Measurements from ENCODE around the gene VAV1.
A peak's percentile ranks its signal among the peaks of the same experiment; 100 is the strongest.

The VAV1 gene, protein sequence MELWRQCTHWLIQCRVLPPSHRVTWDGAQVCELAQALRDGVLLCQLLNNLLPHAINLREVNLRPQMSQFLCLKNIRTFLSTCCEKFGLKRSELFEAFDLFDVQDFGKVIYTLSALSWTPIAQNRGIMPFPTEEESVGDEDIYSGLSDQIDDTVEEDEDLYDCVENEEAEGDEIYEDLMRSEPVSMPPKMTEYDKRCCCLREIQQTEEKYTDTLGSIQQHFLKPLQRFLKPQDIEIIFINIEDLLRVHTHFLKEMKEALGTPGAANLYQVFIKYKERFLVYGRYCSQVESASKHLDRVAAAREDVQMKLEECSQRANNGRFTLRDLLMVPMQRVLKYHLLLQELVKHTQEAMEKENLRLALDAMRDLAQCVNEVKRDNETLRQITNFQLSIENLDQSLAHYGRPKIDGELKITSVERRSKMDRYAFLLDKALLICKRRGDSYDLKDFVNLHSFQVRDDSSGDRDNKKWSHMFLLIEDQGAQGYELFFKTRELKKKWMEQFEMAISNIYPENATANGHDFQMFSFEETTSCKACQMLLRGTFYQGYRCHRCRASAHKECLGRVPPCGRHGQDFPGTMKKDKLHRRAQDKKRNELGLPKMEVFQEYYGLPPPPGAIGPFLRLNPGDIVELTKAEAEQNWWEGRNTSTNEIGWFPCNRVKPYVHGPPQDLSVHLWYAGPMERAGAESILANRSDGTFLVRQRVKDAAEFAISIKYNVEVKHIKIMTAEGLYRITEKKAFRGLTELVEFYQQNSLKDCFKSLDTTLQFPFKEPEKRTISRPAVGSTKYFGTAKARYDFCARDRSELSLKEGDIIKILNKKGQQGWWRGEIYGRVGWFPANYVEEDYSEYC

DNA sequence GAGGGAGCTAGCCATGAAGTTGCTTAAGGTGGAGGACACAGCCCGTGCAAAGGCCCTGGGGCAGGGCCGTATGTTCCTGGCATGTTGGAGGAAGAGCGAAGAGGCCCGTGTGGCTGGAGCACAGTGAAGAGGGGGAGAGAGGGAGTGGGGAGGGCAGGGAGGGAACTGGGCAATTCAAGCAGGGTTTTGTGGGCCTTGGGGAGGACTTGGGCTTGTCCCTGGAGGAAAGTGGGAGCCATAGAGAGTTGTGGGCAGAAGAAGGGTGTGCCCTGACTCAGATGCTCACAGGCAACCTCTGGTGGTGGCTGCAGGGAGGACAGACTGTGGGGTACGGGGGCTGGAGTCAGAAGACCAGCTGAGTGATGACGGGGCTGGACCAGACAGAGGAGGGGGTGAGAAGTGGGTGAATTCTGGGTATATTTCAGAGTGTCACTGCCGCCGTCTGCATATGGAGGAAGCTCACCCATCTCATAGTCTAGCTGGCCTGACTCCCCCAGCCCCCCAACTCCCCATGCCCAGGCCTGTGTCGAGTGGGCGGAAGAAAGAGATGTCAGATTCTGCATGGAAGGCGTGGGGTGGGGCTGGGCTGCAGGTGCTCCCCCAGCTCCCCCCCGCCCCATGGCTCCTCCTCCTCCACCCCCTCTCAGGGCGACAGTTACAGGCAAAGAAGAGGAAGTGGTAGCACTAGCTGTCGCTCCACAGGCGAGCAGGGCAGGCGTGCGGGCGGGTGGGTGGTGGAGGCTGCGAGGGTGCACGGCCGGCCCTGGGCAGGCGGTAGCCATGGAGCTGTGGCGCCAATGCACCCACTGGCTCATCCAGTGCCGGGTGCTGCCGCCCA is at the start of gene VAV1:
Gene VAV1, plus strand, starts transcription at position 681 of the 838 bp plus-strand sequence. Its CDS starts 100 bp downstream, at position 781.
- peak; percentile 71 for DNase-seq

DNA sequence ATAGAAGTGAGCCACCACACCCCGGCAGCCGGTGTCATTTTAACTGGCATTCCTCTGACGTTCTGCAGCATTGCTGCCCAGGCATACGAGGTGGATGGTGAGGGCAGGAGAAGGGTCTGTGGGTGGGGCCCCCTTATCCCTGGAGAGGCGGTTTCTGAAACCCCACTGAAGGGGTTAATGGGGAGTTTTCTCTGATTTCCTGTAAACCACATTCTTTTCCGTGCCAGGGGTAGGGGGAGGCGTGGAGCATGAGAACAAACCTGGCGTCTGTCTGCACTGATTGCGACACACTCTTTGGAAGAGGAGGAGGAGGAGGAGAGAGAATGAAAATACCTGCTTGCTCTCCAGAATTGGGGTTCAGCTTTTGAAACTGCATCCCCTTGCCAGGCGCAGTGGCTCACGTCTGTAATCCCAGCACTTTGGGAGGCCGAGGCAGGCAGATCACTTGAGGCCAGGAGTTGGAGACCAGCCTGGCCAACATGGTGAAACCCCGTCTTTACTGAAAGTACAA is 49.3 kb upstream of the VAV1 start:
- no peak for DNase-seq

DNA sequence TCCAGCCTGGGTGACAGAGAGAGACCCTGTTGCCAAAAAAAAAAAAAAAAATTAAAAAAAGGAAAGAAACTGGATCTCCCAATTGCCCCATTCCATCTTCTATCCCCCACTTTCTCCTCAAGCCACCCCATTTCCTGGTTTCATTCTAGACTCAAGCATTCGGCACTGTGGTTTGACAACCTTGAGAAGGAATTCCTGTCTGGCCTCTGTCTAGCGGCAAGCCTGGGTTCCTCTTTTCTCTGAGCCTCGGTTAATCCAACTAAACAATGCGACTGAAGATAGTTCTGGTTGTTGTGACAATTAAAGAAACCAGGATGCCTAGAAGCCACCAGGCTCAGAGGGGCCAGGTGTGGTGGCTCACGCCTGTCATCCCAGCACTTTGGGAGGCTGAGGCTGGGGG is 48.8 kb upstream of the VAV1 start:
- DNase-seq, result no peak

DNA sequence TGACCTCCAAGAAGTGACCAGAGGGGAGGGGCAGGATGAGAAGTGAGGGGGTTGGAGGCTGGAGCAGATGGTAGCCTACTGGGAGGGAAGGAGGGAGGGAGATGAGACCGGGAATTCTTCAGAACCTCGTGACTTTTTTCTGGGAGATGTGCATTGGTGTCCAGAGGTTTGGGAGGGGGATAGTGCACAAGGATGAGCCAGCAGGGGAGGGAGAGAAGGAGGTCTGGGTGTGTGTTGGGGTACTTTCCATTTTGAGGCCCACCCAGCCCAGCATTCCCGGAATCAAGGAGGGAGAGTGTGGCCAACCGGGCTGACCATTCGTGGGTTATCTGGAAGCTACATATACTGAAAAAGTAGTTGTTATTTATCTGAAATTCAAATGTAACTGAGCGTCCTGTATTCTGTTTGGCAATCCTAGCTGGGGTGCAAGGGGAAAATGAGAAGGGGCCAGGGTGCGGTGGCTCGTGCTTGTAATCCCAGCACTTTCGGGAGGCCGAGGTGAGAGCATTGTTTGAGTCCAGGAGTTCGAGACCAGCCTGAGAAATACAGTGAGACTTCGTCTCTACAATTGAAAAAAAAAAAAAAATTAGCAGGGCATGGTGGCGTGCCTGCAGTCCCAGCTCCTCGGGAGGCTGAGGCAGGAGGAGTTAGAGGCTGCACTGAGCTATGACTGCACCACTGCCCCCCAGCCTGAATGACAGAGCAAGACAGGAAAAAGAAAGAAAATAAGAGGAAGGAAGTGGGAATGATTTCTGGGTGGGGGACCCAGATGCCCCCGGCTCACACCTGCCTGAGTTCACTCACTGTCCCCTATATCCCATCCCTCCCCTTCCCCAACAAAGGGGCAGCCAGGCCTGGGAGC is 47.6 kb upstream of the VAV1 start:
- DNase-seq, result no peak

DNA sequence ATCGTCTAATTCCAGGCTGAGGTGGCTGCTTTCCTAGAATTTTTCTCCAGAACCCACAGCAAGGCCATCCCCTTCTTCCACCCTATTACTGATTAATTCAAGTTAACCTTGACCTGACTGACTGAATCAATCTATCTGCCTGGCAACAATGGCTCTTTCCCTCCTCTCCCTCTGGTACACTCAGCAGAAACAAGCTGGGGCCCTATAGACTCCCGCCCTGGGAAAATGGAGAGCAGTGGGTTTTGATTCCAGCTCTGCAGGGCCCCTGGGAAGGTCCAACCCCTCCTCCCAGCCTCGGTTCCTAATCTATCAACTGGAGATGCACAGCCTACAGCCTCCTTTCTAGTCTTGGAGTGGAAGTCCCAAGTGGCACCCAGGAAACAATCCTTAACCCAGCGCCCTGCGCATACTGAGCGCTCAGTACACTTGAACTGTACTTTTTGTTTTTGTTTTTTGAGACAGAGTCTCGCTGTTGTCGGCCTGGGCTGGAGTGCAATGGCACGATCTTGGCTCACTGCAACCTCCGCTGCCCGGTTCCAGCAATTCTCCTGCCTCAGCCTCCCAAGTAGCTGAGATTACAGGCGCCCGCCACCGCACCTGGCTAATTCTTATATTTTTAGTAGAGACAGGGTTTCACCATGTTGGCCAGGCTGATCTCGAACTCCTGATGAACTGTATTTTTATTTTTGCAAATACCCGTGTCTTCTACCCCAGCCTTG is 46.8 kb upstream of the VAV1 start:
- no peak for DNase-seq

DNA sequence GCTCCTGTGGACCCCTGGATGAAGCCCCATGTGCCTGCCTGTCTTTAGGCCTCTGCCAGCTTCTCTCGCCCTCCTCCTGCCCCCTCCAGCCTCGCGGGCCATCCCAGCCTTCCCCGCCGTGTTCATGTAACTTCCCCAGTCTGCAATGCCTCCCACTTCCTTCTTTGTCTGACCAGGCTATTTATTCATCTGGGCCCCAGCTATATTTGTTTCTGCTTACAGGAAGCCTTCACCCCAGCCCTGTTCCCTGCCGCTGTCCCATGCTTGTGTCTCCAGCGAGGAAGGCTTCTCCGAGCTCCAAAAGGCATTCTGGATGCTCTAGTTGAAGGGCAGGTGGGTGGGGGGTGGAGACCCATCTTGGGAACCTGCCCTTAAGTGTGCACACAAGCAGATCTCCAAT is 44.2 kb upstream of the VAV1 start:
- no peak for DNase-seq

DNA sequence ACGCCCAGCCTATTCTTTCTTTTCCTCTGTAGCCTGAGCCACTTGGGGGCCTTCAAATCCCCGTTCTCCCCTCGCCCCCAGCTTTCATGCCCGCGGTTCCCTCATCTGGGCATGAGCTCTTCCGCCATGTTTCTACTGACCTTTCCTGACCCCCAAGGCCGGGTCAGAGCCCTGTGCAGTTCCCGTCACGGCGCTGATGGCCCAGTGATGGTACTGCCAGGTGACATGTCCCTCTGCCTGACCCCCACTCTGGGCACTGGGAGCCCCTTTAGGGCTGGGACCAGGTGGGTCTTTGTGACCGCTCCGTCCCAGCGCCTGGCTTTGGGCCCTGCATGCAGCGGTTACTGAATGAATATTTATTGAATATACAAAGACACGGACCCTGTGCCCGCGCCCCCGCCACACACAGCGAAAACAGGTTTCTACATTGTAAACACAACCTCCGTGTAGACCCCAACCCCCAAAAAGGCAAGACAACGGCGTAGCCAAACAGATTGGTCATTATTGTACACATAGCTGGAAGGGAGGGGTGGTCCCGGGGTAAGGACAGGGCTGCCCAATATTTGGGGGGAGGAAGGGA is 42.8 kb upstream of the VAV1 start:
- no peak for DNase-seq

DNA sequence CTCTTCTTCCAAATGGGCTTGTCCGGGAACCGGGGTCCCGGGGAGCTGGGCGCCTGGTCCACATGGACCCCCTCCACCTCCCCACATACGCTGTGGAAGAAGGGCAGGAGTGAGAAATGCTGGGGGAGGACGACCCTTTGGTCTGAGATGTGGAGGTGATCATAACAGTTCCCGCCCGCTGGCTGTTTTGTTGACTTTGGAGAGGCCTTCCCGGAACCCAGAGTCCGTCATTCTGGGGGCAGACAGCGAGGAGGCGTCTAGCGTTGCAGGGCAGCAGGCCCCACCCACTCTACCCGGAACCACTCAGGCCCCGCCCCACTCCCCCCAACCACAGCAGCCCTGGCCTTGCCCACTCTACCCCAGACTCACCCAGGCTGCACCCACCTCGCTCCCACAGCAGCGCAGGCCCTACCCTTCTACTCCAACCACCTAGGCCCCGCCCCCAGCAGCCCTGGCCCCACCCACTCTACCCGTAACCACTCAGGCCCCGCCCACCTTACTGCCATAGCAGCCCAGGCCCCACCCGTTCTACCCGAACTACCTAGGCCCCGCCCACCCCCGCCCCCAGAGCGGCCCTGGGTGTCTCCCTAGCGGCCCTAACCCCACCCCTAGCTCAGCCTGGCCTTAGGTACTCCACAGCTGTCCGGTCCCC is 42.2 kb upstream of the VAV1 start:
- peak; percentile 80 for DNase-seq

DNA sequence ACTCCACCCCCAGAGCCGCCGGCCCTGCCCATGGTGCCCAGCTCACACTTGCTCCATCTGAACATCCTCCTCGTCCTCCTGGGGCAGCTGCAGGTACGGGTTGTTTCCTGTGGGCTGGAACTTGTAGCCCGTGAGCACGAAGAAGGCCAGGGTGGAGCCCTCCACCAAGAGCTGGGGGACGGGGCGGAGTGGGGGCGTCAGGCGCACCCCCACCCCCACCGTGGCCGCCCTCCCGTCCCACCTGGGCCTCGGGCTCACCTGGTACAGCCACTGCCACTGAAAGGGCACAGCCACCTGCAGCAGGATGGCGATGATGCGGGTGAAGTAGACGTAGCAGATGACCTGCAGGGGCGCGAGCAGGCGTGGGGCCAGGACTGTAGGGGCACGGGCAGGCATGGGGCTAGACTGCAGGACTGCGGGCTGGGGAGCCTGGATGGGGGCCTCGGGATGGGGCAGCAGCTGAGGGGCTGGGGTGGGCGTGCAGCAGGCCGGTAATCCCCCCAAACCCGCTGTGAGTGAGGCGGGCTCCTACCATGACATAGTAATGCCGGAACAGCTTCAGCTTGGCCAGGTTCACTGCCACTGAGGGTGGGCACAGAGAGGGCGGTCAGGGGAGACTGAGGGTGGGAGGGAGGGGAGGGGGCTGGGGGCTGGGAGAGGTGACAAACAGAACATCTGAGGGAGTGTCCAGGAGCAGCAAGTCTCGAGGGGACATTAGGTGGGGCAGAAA is 41.4 kb upstream of the VAV1 start:
- DNase-seq, result no peak

DNA sequence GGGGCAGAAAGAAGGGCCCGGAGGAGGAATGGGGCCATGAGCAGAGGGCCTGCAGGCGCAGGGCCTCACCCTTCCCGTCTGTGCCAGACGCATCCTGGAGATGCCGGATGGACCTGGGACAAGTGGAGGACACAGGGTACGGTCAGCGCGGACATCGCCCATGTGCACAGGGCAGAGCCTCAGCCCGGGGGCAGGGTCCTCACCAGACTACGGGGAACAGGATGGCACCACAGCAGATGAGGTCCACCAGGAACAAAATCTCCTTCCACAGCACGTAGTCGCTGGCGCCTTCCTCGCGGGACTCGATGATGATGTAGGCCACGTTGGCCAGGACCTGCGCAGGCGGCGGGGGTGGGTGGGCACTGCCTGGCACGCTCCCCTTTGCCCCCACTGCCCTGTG is 40.7 kb upstream of the VAV1 start:
- no peak for DNase-seq

DNA sequence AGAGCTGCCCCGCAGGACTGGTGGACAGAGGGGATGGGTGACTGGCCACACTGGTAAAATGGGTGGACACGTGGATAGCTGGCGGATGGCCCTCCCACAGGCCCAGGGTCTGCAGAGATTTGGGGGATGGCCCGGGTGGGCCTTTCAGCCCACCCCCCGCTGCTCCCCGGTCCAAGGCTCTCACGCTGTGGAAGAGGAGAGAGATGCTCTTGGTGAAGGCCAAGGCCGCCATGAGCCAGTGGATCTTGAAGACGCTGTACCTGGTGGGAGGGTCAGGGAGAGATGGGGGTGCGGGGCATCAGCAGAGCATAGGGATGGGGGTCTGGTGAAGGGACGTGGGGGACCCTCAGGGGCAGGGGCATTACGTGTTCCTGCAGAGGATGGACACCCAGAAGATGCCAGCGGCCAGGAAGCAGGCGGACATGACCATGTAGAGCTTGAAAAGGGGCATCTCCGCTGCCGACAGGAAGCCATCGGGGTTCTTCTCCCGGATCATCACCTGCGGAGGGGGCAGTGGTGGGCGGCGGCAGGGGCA is 39.6 kb upstream of the VAV1 start:
- DNase-seq, result no peak

DNA sequence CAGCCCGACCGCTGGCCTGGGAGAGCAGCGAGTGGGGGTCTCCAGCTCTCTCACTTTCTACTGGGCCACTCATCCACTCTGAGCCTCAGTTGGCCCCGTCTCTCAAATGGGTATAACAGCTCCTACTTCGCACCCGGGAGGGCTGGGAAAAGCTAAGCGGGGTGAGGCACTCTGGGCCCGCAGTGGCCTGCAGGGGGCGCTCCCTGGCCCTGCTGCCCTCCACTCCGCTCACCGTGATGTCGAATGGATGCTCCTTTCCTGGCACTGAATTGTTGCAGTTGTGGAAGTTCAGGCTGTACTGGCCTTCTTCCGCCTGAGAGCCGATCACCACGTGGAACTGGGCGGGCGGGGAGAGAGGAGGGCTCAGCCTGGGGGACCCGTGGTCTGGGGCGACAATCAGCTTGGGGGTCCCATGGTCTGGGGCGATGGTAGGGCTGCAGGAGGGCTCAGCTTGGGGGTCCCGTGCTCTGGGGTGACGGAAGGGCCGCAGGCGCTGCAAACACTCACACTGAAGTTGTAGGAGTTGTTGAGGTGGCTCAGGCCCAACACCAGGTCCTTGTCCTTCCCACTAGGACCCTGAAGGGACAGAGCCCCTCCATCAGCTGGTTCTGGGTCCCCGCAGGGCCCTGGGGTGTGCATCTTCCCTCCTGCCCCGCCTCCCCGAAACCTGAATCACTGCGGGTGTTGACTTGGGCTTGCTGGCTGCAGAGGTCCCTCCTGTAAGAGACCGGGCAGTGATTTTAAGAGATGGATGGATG is 39.0 kb upstream of the VAV1 start:
- DNase-seq, result no peak

DNA sequence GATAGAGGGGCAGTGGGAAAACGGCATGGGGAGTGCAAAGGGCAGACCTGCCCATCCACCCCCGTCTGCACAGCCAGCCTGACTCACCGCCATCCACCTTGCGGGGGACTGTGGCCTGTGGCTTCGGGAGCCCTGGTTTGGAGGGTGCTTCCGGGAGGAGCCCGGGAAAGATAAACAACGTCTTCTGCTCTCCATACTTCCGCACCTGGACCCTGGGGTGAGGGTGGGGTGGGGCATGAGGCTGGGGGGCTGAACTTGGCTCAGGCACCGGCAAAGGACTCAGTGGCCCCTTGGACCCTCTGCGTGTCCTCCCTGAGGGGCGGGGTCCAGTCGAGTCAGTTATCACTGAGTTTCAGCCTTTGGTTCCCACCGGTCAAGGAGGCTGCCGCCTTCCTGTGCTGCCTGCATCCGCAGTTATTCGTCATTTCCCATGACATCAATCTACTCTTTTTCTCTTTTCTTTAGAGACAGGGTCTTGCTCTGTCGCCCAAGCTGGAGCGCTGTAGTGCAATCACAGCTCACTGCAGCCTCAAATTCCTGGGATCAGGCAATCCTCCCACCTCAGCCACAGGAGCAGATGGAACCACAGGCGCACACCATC is 38.3 kb upstream of the VAV1 start:
- DNase-seq, result no peak

DNA sequence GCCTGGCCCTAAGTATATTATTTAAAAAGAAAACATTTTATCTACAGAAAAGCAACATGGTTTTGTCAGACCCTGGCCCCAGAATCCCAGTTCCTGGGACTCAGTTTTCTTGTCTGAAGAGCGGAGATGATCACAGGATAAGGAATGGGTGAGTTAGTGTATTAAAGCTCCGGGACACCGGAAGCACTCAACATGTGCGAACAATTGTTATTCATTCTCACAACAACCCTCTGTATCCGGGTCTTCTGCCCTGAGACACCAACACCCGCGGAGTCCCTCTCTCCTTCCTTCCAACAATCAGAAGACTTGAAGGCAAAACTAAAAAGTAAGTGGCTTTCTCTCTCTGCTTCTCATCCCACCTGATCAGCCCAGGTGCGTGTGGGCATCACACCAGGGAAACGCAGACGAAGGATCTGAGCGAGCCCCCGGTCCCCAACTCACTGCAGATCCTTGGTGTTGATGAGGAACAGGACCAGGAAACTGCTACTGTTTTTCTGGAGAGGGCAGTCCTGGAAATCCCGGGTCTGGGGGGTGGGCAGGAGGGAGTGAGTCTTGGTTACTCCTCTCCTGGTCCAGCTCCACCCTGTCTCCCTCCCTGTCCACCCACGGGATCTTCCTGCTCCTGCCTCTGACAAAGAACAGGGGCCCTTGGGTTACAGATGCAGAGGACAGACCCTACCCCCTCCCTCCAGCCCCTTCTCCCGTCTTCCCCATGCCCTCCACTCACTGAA is 37.2 kb upstream of the VAV1 start:
- no peak for DNase-seq

DNA sequence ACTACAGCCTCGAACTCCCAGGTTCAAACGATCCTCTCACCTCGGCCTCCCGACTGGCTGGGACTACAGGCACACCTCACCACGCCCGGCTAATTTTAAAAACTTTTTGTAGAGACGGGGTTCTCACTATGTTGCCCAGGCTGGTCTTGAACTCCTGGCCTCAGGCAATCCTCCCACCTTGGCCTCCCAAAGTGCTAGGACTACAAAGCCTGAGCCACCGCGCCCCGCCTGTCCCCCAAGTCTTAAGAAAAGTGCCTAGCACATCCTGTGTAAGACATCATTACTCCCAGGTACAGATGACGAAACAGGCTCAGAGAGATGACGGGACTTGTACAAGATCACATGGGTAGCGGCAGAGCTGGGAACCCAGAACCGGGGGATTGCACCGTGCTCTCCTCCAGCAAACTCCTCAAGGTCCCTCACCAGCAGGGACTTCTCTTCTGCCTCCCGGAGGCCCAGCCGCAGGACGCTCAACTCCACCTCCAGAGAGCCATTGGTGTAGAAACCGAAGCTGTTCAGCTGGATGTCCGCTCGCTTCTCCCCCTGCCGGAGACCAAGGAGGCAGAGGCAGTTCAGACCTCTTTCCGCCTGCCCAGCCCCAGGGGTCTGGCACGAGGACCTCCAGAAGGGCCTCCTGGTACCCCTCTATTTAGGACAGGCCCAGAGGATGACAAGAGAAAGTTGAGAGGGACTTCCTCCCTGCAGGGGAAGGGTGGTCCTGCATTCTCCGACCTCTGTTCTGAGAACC is 36.2 kb upstream of the VAV1 start:
- peak; percentile 87 for DNase-seq

DNA sequence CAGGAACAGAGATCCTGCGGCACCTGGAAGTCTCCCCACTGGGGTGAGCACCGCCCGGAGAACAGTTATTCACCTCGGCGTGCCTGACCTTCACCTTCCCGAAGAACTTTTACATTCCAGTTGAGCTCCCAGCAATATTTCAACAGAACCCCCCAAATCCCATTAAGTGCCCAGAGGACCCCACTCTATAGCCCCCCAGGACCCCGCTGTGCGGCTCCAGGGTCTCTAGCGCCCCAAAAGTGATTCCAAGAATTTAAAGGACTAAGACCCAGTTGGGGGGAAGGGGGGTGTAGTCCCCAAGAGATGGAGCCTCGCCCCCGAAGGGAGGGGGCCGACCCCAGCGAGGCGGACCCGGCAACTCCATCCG is 35.6 kb upstream of the VAV1 start:
- no peak for DNase-seq
